ENCODE data around the gene GPR55.
A peak's percentile ranks its signal among the peaks of the same experiment; 100 is the strongest.

The GPR55 gene

GRCh38 chr2:230933521-230934180 lies 8.6 kb upstream of the GPR55 start:
- peak in 1 of 2 donors; percentile 16 for DNase-seq

- DNase-seq, result peak in 1 of 2 donors; percentile 14
Observed at GRCh38 chr2:230932556-230933511, 7.8 kb upstream of the GPR55 start.

GRCh38 chr2:230931556-230932231 lies 6.7 kb upstream of the GPR55 start:
- DNase-seq, result peak in 1 of 2 donors; percentile 16

GRCh38 chr2:230930928-230931555 lies 6.0 kb upstream of the GPR55 start:
- DNase-seq, result peak in 1 of 2 donors; percentile 9

GRCh38 chr2:230930149-230930780 lies 5.2 kb upstream of the GPR55 start:
- peak in 1 of 2 donors; percentile 1 for DNase-seq

GRCh38 chr2:230929381-230930148 lies 4.5 kb upstream of the GPR55 start:
- peak in 1 of 2 donors; percentile 15 for DNase-seq

- DNase-seq, result peak in 1 of 2 donors; percentile 12
Observed at GRCh38 chr2:230928701-230929380, 3.8 kb upstream of the GPR55 start.

- no peak for DNase-seq
Observed at GRCh38 chr2:230927711-230928341, 2.8 kb upstream of the GPR55 start.

- peak; percentile 62 for DNase-seq
Observed at GRCh38 chr2:230925879-230926765, 1.1 kb upstream of the GPR55 start.

- DNase-seq, result peak in 1 of 2 donors; percentile 37
Observed at GRCh38 chr2:230925443-230925878, 419 bp upstream of the GPR55 start.

- DNase-seq, result no peak
Observed at GRCh38 chr2:230924092-230924469, 961 bp downstream of the GPR55 start.

GRCh38 chr2:230922951-230923717 lies 1.9 kb downstream of the GPR55 start:
- no peak for DNase-seq

GRCh38 chr2:230921806-230922595 lies 3.0 kb downstream of the GPR55 start:
- no peak for DNase-seq

GRCh38 chr2:230920167-230920566 lies 4.9 kb downstream of the GPR55 start:
- DNase-seq, result no peak

GRCh38 chr2:230919681-230920080 lies 5.4 kb downstream of the GPR55 start:
- no peak for DNase-seq

GRCh38 chr2:230919240-230919639 lies 5.8 kb downstream of the GPR55 start:
- no peak for DNase-seq

- DNase-seq, result no peak
Observed at GRCh38 chr2:230916218-230916617, 8.8 kb downstream of the GPR55 start.

GRCh38 chr2:230915319-230915718 lies 9.7 kb downstream of the GPR55 start:
- DNase-seq, result no peak
